ENCODE results near the gene ALDOC. TPM values are rescaled to one million over a fixed set of nuclear protein-coding genes. Genes with fewer than 3 reads are reported as not detected.

Gene ALDOC
- polyA plus RNA-seq, 1 of the 3 experiments (the other 2 are of a cell fraction): 10.3 TPM

DNA sequence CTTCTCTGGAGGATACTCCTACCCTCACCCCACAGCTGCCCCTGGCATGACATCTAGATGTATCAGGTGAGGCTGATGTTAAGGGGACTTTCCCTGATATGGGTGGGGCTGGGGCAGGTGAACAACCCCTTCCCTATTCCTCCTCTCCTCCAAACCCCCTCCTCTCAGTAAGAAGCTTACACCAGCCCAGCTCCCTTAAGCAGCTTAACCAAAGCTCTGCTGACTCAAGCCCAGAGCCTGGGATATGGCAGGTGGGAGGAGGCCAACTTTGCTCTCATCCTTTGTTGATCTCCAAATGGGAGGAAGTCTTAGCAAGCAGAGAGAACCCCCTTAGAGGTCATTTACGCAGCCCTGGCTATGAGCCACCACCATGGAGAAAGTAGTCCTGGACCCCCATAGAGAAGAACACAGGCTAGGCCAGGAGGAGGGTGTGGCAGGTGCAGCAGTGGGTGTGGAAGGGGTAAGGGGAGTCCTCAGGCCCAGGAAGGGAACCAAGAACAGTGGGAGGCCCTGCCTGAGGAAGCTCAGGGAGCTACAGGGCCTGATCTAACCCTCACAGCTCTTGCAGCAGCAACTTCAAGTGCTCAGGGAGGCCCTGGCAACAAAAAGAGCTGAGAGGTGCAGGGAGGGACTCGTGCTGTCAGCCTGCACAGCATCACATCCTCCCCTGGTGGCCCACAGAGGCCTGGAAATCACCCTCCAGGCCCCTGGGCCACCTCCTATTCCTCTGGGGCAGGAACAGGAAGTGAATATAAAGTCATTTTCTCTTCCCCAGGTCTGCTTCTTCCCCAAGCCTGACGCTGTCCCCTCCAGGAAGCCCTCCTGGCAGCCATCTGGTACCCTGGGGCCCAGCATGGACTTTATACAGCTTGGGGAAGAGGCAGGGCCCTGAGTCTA lies 27.2 kb downstream of the ALDOC start:
- peaks cover 15% of the 10 kb centered on the region for H4K20me1 ChIP-seq (ENCODE audit: insufficient read depth)
- peaks cover 5% of the 10 kb centered on the region for H3F3A ChIP-seq (replicated peaks; ENCODE audit: insufficient read depth)
- no peaks in the 10 kb centered on the region for H3K27me3 ChIP-seq (ENCODE audit: insufficient read depth)
- TF ChIP-seq POLR2AphosphoS5 (IDR thresholded peaks at IDR 0.05; ENCODE audit: low read depth, low read length) (no peak), IRF3 (IDR thresholded peaks at IDR 0.05; ENCODE audit: low read depth, low read length) (no peak), MXI1 (IDR thresholded peaks at IDR 0.05; ENCODE audit: low read depth, low read length) (no peak), SMC3 (IDR thresholded peaks at IDR 0.05; ENCODE audit: low read depth, low read length) (no peak), TAF1 (IDR thresholded peaks at IDR 0.05; ENCODE audit: borderline replicate concordance, low read depth, low read length) (no peak), YY1 (IDR thresholded peaks at IDR 0.05; ENCODE audit: low read depth) (no peak), REST (IDR thresholded peaks at IDR 0.05; ENCODE audit: low read depth, low read length) (no peak), NRF1 (IDR thresholded peaks at IDR 0.05; ENCODE audit: low read depth, low read length) (no peak)
- TF ChIP-seq, protein P1, sequence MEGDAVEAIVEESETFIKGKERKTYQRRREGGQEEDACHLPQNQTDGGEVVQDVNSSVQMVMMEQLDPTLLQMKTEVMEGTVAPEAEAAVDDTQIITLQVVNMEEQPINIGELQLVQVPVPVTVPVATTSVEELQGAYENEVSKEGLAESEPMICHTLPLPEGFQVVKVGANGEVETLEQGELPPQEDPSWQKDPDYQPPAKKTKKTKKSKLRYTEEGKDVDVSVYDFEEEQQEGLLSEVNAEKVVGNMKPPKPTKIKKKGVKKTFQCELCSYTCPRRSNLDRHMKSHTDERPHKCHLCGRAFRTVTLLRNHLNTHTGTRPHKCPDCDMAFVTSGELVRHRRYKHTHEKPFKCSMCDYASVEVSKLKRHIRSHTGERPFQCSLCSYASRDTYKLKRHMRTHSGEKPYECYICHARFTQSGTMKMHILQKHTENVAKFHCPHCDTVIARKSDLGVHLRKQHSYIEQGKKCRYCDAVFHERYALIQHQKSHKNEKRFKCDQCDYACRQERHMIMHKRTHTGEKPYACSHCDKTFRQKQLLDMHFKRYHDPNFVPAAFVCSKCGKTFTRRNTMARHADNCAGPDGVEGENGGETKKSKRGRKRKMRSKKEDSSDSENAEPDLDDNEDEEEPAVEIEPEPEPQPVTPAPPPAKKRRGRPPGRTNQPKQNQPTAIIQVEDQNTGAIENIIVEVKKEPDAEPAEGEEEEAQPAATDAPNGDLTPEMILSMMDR (IDR thresholded peaks at IDR 0.05): no peak
- H3K9me2 ChIP-seq: no peaks in the 10 kb centered on the region
- no peak overlapping the region for H3K9ac ChIP-seq
- H3K36me3 ChIP-seq (replicated peaks in 1 of 2; ENCODE audit: control insufficient read depth in 1 of 2, insufficient read depth in 2 of 2, low read length in 1 of 2): peaks cover 0 to 23% of the 10 kb centered on the region in 2 experiments
- H3K79me2 ChIP-seq (ENCODE audit: insufficient read depth): peaks cover 16% of the 10 kb centered on the region
- no peak for DNase-seq
- POLR2A ChIA-PET: no interaction called here
- no peak overlapping the region for H3K4me3 ChIP-seq (ENCODE audit: low read depth in 2 of 2, low read length in 1 of 2)
- no peak overlapping the region for H3K27ac ChIP-seq (ENCODE audit: low read depth in 2 of 2, low read length in 1 of 2)
- H3K4me2 ChIP-seq: 0 out of 2 replicates have a peak overlapping the region, but pooled peaks have one; percentile 7
- H3K4me1 ChIP-seq (ENCODE audit: control insufficient read depth in 1 of 2, insufficient read depth in 2 of 2, low read depth in 1 of 2, low read length in 1 of 2): peaks cover 3 to 33% of the 10 kb centered on the region in 2 experiments; a peak in 2 of 4 replicates
- CTCF ChIA-PET: interaction anchor here (0.9 to 7.0 kb wide), 18 partner anchors 9 to 68 kb away, joined by 3 to 87 read pairs (median 12); partner anchors contain the start of genes PIGS and RSKR
- H3K9me3 ChIP-seq: no peaks in the 10 kb centered on the region
- WGBS (ENCODE audit: low lambda C conversion rate): 92% methylated on average over 2 of the region's 3 CpGs
- H2AFZ ChIP-seq (ENCODE audit: low read depth): no peak overlapping the region

Data from SK-N-SH (cell line).